B cell (primary cell): ENCODE measurements around the gene SLC22A25.

Experiments used
- EZH2 ChIP-seq: IDR thresholded peaks from 2 replicates; pipeline ENCODE4 v1.6.1; 2012; ENCODE audit warnings: borderline replicate concordance, low read depth, mild to moderate bottlenecking, moderate library complexity, low read length; ENCODE audit not compliant: insufficient read depth, poor library complexity, severe bottlenecking
- TF ChIP-seq, protein P1 (sequence below): fragments of 200-600 bp; IDR thresholded peaks from one replicate; pipeline ENCODE4 v1.8.0; 2022; ENCODE audit warnings: antibody characterized with exemption, mild to moderate bottlenecking

DNA sequence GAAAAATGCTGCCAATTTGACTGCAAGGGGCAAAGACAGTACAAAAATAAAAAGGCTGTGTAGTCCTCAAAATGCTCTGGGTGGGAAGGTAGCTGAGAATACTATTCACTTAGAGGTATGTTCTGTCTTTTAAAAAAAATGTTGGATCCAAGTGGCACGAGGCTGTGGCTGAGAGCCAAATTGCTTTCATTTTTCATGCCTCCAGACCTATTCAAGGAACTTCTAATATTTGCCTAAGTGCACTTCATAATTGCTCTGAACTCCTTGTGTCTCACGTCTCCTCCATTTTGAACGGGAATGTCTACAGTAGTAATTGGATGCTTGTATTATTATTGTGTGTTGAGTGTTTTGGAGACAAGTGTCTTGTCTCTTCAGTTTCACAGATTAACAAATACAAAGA lies 19.1 kb upstream of the SLC22A25 start:
- TF ChIP-seq, protein P1, sequence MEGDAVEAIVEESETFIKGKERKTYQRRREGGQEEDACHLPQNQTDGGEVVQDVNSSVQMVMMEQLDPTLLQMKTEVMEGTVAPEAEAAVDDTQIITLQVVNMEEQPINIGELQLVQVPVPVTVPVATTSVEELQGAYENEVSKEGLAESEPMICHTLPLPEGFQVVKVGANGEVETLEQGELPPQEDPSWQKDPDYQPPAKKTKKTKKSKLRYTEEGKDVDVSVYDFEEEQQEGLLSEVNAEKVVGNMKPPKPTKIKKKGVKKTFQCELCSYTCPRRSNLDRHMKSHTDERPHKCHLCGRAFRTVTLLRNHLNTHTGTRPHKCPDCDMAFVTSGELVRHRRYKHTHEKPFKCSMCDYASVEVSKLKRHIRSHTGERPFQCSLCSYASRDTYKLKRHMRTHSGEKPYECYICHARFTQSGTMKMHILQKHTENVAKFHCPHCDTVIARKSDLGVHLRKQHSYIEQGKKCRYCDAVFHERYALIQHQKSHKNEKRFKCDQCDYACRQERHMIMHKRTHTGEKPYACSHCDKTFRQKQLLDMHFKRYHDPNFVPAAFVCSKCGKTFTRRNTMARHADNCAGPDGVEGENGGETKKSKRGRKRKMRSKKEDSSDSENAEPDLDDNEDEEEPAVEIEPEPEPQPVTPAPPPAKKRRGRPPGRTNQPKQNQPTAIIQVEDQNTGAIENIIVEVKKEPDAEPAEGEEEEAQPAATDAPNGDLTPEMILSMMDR = no peak
- TF ChIP-seq EZH2 = no peak
